H1 (cell line): Measurements from ENCODE around the gene RBM46. TPM values are rescaled to one million over a fixed set of nuclear protein-coding genes. Genes with fewer than 3 reads are reported as not detected.

Experiments
- CTCF ChIA-PET: fragments of 300-600 bp; sonication (Branson Sonifier 250); formaldehyde crosslinking; loops from one replicate; lab custom pipeline; 2021; ENCODE audit not compliant: partially characterized antibody; lab: Charles Lee
- POLR2A ChIA-PET: fragments of 300-600 bp; sonication (Branson Sonifier 250); formaldehyde crosslinking; loops from one replicate; lab custom pipeline; 2021; ENCODE audit warnings: inconsistent platforms; ENCODE audit not compliant: partially characterized antibody; lab: Charles Lee
- DNase-seq, 2 experiments: peaks; one replicate each; pipeline versions ENCODE4 v3.0.0 to v3.0.0-alpha.2; 2010 to 2022; ENCODE audit warnings: low spot score in 2 of 2, low read depth in 1 of 2, mixed read lengths in 1 of 2
- FAIRE-seq: peaks from 2 replicates; lab custom pipeline; 2011; peaks lifted over from hg19 to GRCh38; lab: Jason Lieb, UNC
- H2AFZ ChIP-seq: 2 replicates; pipeline ENCODE4 v1.8.1; 2012; ENCODE audit warnings: low read length, inconsistent platforms
- H2AK5ac ChIP-seq: 2 replicates; pipeline ENCODE4 v1.6.1; 2013; ENCODE audit warnings: low read depth, low read length
- H2BK120ac ChIP-seq: replicated peaks from 2 replicates; pipeline ENCODE3; 2013; ENCODE audit warnings: low read depth, low read length, inconsistent platforms
- H2BK12ac ChIP-seq: 2 replicates; pipeline ENCODE4 v1.6.1; 2013; ENCODE audit warnings: low read depth, low read length
- H2BK15ac ChIP-seq: 2 replicates; pipeline ENCODE4 v1.6.1; 2013; ENCODE audit warnings: low read length
- H2BK20ac ChIP-seq: 2 replicates; pipeline ENCODE4 v1.6.1; 2013; ENCODE audit warnings: low read length
- H2BK5ac ChIP-seq: 2 replicates; pipeline ENCODE4 v1.6.1; 2013; ENCODE audit warnings: low read depth, low read length
- H3K14ac ChIP-seq: 2 replicates; pipeline ENCODE4 v1.6.1; 2013; ENCODE audit warnings: inconsistent platforms; ENCODE audit not compliant: insufficient read length
- H3K18ac ChIP-seq: 2 replicates; pipeline ENCODE4 v1.6.1; 2013; ENCODE audit warnings: low read length; ENCODE audit errors: extremely low read depth
- H3K23ac ChIP-seq: 2 replicates; pipeline ENCODE4 v1.6.1; 2013; ENCODE audit warnings: inconsistent platforms; ENCODE audit not compliant: insufficient read length
- H3K23me2 ChIP-seq: 2 replicates; pipeline ENCODE4 v1.6.1; 2013; ENCODE audit warnings: low read depth, low read length
- H3K27ac ChIP-seq: 2 replicates; pipeline ENCODE4 v1.6.1; 2011; ENCODE audit warnings: low read depth, low read length, inconsistent platforms
- H3K27me3 ChIP-seq, 4 experiments: replicated peaks in 1 of 4; 1 replicate in 1 of 4; 2 replicates in 3 of 4; pipeline versions ENCODE4 v1.6.1 to v1.8.1; 2011 to 2013; ENCODE audit warnings: low read length in 3 of 4, mild to moderate bottlenecking in 3 of 4, inconsistent platforms in 2 of 4, mixed read lengths in 2 of 4, moderate library complexity in 1 of 4; ENCODE audit not compliant: control insufficient read depth in 3 of 4, insufficient read depth in 3 of 4; ENCODE audit errors: extremely low read depth in 1 of 4
- H3K36me3 ChIP-seq, 4 experiments: 2 replicates each; pipeline versions ENCODE4 v1.6.1 to v1.8.1; 2011 to 2013; ENCODE audit warnings: mild to moderate bottlenecking in 4 of 4, low read length in 3 of 4, moderate library complexity in 2 of 4, control low read depth in 1 of 4, inconsistent platforms in 1 of 4; ENCODE audit not compliant: insufficient read depth in 4 of 4, control insufficient read depth in 2 of 4
- H3K4ac ChIP-seq: replicated peaks from 2 replicates; pipeline ENCODE3; 2013; ENCODE audit warnings: low read length, low read depth, mixed read lengths, inconsistent platforms; ENCODE audit not compliant: insufficient read length
- H3K4me1 ChIP-seq, 4 experiments: replicated peaks in 1 of 4; 1 replicate in 1 of 4; 2 replicates in 3 of 4; pipeline versions ENCODE4 v1.6.1 to v1.8.1; 2011 to 2013; ENCODE audit warnings: low read length in 3 of 4, inconsistent platforms in 2 of 4, mixed read lengths in 1 of 4; ENCODE audit not compliant: insufficient read depth in 4 of 4, control insufficient read depth in 3 of 4
- H3K4me2 ChIP-seq, 2 experiments: 2 replicates each; pipeline versions ENCODE4 v1.6.1 to v1.8.1; 2011 to 2013; ENCODE audit warnings: low read depth in 2 of 2, low read length in 2 of 2, control low read depth in 1 of 2, inconsistent platforms in 1 of 2, mild to moderate bottlenecking in 1 of 2; ENCODE audit not compliant: insufficient read depth in 1 of 2
- H3K4me3 ChIP-seq, 4 experiments: fragments of 200-600, 300-600 bp in 1 of 4; sonication (generic), shearing (Covaris generic), sonication (Bioruptor Twin) in 1 of 4; 2 replicates each; pipeline versions ENCODE4 v1.5.1 to v1.8.1; 2011 to 2016; ENCODE audit warnings: low read length in 4 of 4, low read depth in 3 of 4, control low read depth in 2 of 4, inconsistent platforms in 2 of 4, mild to moderate bottlenecking in 2 of 4, mixed read lengths in 1 of 4, moderate library complexity in 1 of 4; ENCODE audit not compliant: insufficient read depth in 2 of 4; ENCODE audit errors: extremely low read depth in 1 of 4
- H3K56ac ChIP-seq: replicated peaks from 2 replicates; pipeline ENCODE3; 2013; ENCODE audit warnings: low read depth, mild to moderate bottlenecking, mixed read lengths, low read length, inconsistent platforms; ENCODE audit not compliant: insufficient read length
- H3K79me1 ChIP-seq: 2 replicates; pipeline ENCODE4 v1.6.1; 2013; ENCODE audit warnings: low read depth, low read length, control low read depth
- H3K79me2 ChIP-seq, 2 experiments: 2 replicates each; pipeline versions ENCODE4 v1.6.1 to v1.8.1; 2012 to 2013; ENCODE audit warnings: low read length in 2 of 2, mild to moderate bottlenecking in 2 of 2, inconsistent platforms in 1 of 2; ENCODE audit not compliant: insufficient read depth in 2 of 2, control insufficient read depth in 1 of 2
- H3K9ac ChIP-seq, 4 experiments: replicated peaks in 1 of 4; 1 replicate in 1 of 4; 2 replicates in 3 of 4; pipeline versions ENCODE4 v1.6.1 to v1.8.1; 2011 to 2013; ENCODE audit warnings: low read depth in 3 of 4, low read length in 3 of 4, control low read depth in 2 of 4, mild to moderate bottlenecking in 2 of 4, moderate library complexity in 2 of 4, inconsistent platforms in 1 of 4; ENCODE audit errors: extremely low read depth in 1 of 4
- H3K9me3 ChIP-seq, 2 experiments: 2 replicates each; pipeline versions ENCODE4 v1.6.1 to v1.8.1; 2012 to 2013; ENCODE audit warnings: mild to moderate bottlenecking in 2 of 2, moderate library complexity in 2 of 2, control low read depth in 1 of 2, inconsistent platforms in 1 of 2, low read depth in 1 of 2, low read length in 1 of 2, mixed read lengths in 1 of 2; ENCODE audit not compliant: insufficient read depth in 2 of 2
- H4K20me1 ChIP-seq, 2 experiments: replicated peaks in 1 of 2; 2 replicates each; pipeline versions ENCODE3 to v1.8.1; 2011 to 2013; ENCODE audit warnings: inconsistent platforms in 2 of 2, low read length in 2 of 2, mild to moderate bottlenecking in 1 of 2; ENCODE audit not compliant: insufficient read depth in 2 of 2, control insufficient read depth in 1 of 2
- H4K5ac ChIP-seq: 2 replicates; pipeline ENCODE4 v1.6.1; 2013; ENCODE audit warnings: low read length, low read depth, mixed read lengths, inconsistent platforms; ENCODE audit not compliant: insufficient read length
- H4K8ac ChIP-seq: 2 replicates; pipeline ENCODE4 v1.8.0; 2013; ENCODE audit warnings: mild to moderate bottlenecking, moderate library complexity, low read length, inconsistent platforms; ENCODE audit not compliant: insufficient read depth; ENCODE audit errors: extremely low read depth
- H4K91ac ChIP-seq: replicated peaks from 2 replicates; pipeline ENCODE3; 2013; ENCODE audit warnings: low read length, mixed read lengths, inconsistent platforms; ENCODE audit not compliant: insufficient read length
- BRCA1 ChIP-seq: IDR thresholded peaks from 2 replicates; pipeline ENCODE4 v1.6.1; 2012; ENCODE audit warnings: low read depth, low read length, improper control_type of control experiment
- CEBPB ChIP-seq: IDR thresholded peaks from 2 replicates; pipeline ENCODE4 v1.6.1; 2012; ENCODE audit warnings: low read depth, low read length
- EP300 ChIP-seq, 2 experiments: IDR thresholded peaks; 1 replicate in 1 of 2; 2 replicates in 1 of 2; pipeline ENCODE4 v1.6.1; 2011 to 2012; ENCODE audit warnings: low read depth in 2 of 2, low read length in 2 of 2, mild to moderate bottlenecking in 2 of 2, borderline replicate concordance in 1 of 2, inconsistent platforms in 1 of 2, moderate library complexity in 1 of 2
- HDAC2 ChIP-seq, 2 experiments: fragments of 300-600 bp in 1 of 2; sonication (generic) in 1 of 2; IDR thresholded peaks; 2 replicates each; pipeline ENCODE4 v1.6.1; 2011 to 2012; ENCODE audit warnings: low read depth in 2 of 2, low read length in 2 of 2, mild to moderate bottlenecking in 2 of 2, moderate library complexity in 2 of 2, borderline replicate concordance in 1 of 2, inconsistent platforms in 1 of 2
- KDM5A ChIP-seq: fragments of 200-600 bp; IDR thresholded peaks from 2 replicates; pipeline ENCODE4 v1.7.1; 2012; ENCODE audit warnings: mild to moderate bottlenecking, low read length, inconsistent platforms, mixed read lengths
- SRF ChIP-seq: IDR thresholded peaks from 2 replicates; pipeline ENCODE4 v1.6.1; 2011; ENCODE audit warnings: mild to moderate bottlenecking, low read depth, low read length, moderate library complexity
- SUZ12 ChIP-seq: fragments of 200-600 bp; sonication (generic); IDR thresholded peaks from 2 replicates; pipeline ENCODE4 v1.6.1; 2012; ENCODE audit warnings: mild to moderate bottlenecking, inconsistent platforms, low read length, moderate library complexity, mixed read lengths
- TAF7 ChIP-seq: optimal IDR thresholded peaks from 2 replicates; pipeline ENCODE3; 2011; ENCODE audit warnings: low read depth, mild to moderate bottlenecking, inconsistent platforms, low read length, moderate library complexity, borderline replicate concordance
- WGBS, 2 experiments: shearing (Covaris generic) in 1 of 2; methylation state at CpG; one replicate each; pipeline versions ENCODE4 v1.1.6 to v1.1.7; 2013 to 2015; ENCODE audit warnings: low lambda C conversion rate in 2 of 2, mixed read lengths in 2 of 2, inconsistent platforms in 1 of 2, low coverage in 1 of 2, missing lambda C conversion rate in 1 of 2; ENCODE audit not compliant: insufficient replicate concordance in 2 of 2, insufficient coverage in 1 of 2, insufficient read length in 1 of 2; ENCODE audit errors: extremely low coverage in 1 of 2, missing lambda C conversion rate in 1 of 2; 5-methylcytosine and 5-hydroxymethylcytosine counted together
- polyA plus RNA-seq, 7 experiments: library from polyadenylated mRNA; depleted of rRNA in 3 of 7; stranded (reverse) in 5 of 7; unstranded in 2 of 7; fragments of >200 nt in 5 of 7; fragments of 200-250 nt in 2 of 7; gene quantifications; 1 replicate in 5 of 7; 2 replicates in 1 of 7; 4 replicates in 1 of 7; pipeline versions ENCODE4 v1.2.1 to v1.2.3, GENCODE V29; 2011 to 2013; ENCODE audit warnings: missing spikeins in 2 of 7, mixed read lengths in 2 of 7
- total RNA-seq: library from RNA; stranded (reverse); fragmentation: NEBNext Ultra II Directional; extraction: Animal tissue kit (Norgen Biotek cat#: 25700); gene quantifications from 2 replicates; pipeline ENCODE4 v1.2.1, GENCODE V29; 2021

Gene RBM46
- total and polyA plus RNA-seq, 2 of the 8 experiments (the other 6 are each of a cell fraction or from before 2014, with no cell fraction given), result 0.12 to 0.54 TPM

DNA sequence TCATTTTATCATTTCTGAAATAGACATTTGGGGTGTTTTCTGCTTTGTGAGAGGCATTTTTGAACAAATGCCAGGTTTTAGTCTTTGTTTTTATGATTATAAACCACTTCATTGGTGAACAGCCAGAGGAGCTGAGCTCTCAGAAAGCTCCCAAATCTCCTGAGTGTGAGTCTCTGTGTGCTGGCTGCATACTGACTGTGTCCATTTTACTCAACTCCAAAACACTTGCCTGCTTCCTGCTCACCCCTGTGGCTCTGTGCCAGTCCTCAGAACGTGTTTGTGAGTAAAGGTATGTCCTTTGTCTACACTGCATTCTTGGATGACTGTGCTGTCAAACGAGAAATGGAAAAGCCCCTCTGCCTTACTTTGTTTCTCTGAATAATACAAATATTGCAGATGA lies 42.6 kb upstream of the RBM46 start:
- Histone ChIP-seq H3K4me3 (no peak overlapping the region), H2AK5ac (no peak overlapping the region), H3K4ac (no peak overlapping the region), H3K79me1 (no peaks in the 10 kb centered on the region), H4K91ac (no peak overlapping the region), H2BK5ac (no peak overlapping the region), H3K9ac (peak overlapping the region in 1 of 4 experiments; percentile 1; a peak in 1 of 7 replicates), H2BK20ac (no peak overlapping the region), H3K4me1 (peaks cover 6 to 26% (median 19%) of the 10 kb centered on the region in 4 experiments), H3K4me2 (peak overlapping the region in 1 of 2 experiments; percentile 33; a peak in 1 of 4 replicates), H4K20me1 (no peaks in the 10 kb centered on the region), H3K9me3 (no peaks in the 10 kb centered on the region), H3K36me3 (no peaks in the 10 kb centered on the region), H2BK120ac (no peak overlapping the region), H4K5ac (no peak overlapping the region), H4K8ac (no peak overlapping the region), H3K23me2 (peaks cover 11% of the 10 kb centered on the region), H3K23ac (no peak overlapping the region), H2BK15ac (no peak overlapping the region), H2AFZ (no peak overlapping the region), H2BK12ac (no peak overlapping the region), H3K79me2 (no peaks in the 10 kb centered on the region), H3K14ac (no peak overlapping the region), H3K56ac (no peak overlapping the region), H3K27ac (no peak overlapping the region), H3K18ac (no peak overlapping the region), H3K27me3 (peaks cover 0 to 23% (median 17%) of the 10 kb centered on the region in 4 experiments; a peak in 6 of 7 replicates)
- POLR2A ChIA-PET, result interaction anchor here (8.3 kb wide), 1 partner anchor 18 kb away, joined by 80 read pairs; no protein-coding TSS in a partner anchor
- CTCF ChIA-PET, result interaction anchor here (1.1 to 3.2 kb wide), 4 partner anchors 16 to 179 kb away, joined by 3 to 14 read pairs (median 8); no protein-coding TSS in a partner anchor
- 29% methylated on average over 2 of the region's 2 CpGs; no CpG with 5 or more reads in 1 of the 2 experiments for WGBS, 2 experiments
- FAIRE-seq (no peak), DNase-seq (no peak)
- TF ChIP-seq SRF (no peak), BRCA1 (no peak), EP300 (IDR thresholded peaks at IDR 0.05; ENCODE audit: borderline replicate concordance in 1 of 2, low read depth in 2 of 2, low read length in 2 of 2) (no peak), CEBPB (no peak), HDAC2 (IDR thresholded peaks at IDR 0.05; ENCODE audit: borderline replicate concordance in 1 of 2, low read depth in 2 of 2, low read length in 2 of 2) (no peak), TAF7 (no peak), KDM5A (no peak), SUZ12 (no peak)
